ENCODE data around the gene RSPH1. TPM values are rescaled to one million over a fixed set of nuclear protein-coding genes. Genes with fewer than 3 reads are reported as not detected.
A peak's percentile ranks its signal among the peaks of the same experiment; 100 is the strongest.

Gene RSPH1
- total RNA-seq, 1 experiment from 2014 or later, result 1.5 TPM

DNA sequence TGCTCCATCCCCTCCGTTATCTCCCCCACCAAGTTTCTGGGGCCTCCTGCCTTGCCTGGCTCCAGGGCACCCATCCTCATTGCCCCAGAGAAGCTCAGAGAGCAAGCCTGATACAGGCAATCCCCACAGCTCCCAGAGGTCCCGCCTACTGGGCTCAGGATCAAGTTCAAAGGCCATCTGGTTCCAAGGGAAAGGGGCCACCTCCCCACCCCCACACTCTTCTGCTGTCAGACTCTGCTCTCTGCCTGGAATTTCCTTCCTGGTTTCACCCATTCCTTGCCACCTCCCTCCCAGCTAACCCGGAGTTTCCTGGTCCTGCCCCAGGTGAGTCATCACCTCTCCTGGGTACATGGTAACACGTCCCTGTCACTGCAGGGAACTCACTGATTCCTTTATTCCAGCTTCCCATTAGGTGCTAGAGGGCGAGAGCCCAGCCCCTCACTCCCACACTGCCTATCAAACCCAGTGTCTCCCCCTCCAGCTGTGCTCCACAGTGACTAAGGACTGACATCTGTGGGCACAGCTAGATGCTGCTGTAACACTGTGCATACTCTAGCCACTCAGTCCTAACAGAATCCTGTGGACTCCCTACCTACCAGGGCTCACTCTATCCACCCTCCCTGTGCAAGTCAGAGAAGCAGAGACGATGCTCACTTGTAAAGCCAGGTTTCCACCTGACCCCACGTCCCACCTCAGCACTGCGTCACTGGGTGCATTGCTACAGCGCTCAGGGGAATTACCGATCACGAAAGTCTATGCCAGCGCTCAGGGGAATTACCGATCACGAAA lies 21.8 kb downstream of the RSPH1 start:
- ChIA-PET POLR2A (interaction anchor here (0.6 kb wide), 1 partner anchor 10 kb away, joined by 3 read pairs; no protein-coding TSS in a partner anchor), CTCF (interaction anchor here (1.1 kb wide), 1 partner anchor 165 kb away, joined by 3 read pairs; no protein-coding TSS in a partner anchor), RAD21 (ENCODE audit: low non-redundant PET in 1 of 2, low total read pairs in 2 of 2, uncharacterized antibody in 2 of 2, unreplicated experiment in 2 of 2) (no interaction called here)
- Histone ChIP-seq H3K9me2 (ENCODE audit: insufficient read depth) (no peaks in the 10 kb centered on the region), H3K36me3 (ENCODE audit: control insufficient read depth in 1 of 2, insufficient read depth in 2 of 2, low read length in 2 of 2) (no peaks in the 10 kb centered on the region), H3K9ac (ENCODE audit: low read length) (peak overlapping the region; percentile 43), H3K9me3 (ENCODE audit: control insufficient read depth in 1 of 2, insufficient read depth in 1 of 2, low read depth in 1 of 2, low read length in 2 of 2) (no peaks in the 10 kb centered on the region), H3K4me1 (ENCODE audit: control insufficient read depth in 1 of 2, insufficient read depth in 2 of 2, low read length in 2 of 2) (peaks cover 12 to 19% of the 10 kb centered on the region in 2 experiments), H3K79me2 (ENCODE audit: insufficient read depth, low read length) (no peaks in the 10 kb centered on the region), H2AFZ (ENCODE audit: low read depth, low read length, poor library complexity, severe bottlenecking) (peak overlapping the region; percentile 66), H3K4me3 (replicated peaks in 1 of 2; ENCODE audit: low read depth in 1 of 2, low read length in 2 of 2) (peak overlapping the region in 1 of 2 experiments; percentile 41; a peak in 3 of 4 replicates), H4K20me1 (ENCODE audit: insufficient read depth) (no peaks in the 10 kb centered on the region), H3K4me2 (ENCODE audit: low read length) (peak overlapping the region; percentile 84), H3K27me3 (ENCODE audit: insufficient read depth, low read length) (no peaks in the 10 kb centered on the region), H3K27ac (ENCODE audit: low read depth, low read length) (peak overlapping the region; percentile 42)
- intact Hi-C loops (cut with micrococcal nuclease), result no loop called here
- ATAC-seq, result peak; percentile 97
- no TSS peak for BruUV-seq (replicated peaks)
- DNase-seq (ENCODE audit: low read depth, low spot score), result peak; percentile 65
- no peak; the same call in 1 of the 2 replicates for TF ChIP-seq RAD21 (IDR thresholded peaks at IDR 0.05; ENCODE audit: low read depth)
- TF ChIP-seq, protein P1, sequence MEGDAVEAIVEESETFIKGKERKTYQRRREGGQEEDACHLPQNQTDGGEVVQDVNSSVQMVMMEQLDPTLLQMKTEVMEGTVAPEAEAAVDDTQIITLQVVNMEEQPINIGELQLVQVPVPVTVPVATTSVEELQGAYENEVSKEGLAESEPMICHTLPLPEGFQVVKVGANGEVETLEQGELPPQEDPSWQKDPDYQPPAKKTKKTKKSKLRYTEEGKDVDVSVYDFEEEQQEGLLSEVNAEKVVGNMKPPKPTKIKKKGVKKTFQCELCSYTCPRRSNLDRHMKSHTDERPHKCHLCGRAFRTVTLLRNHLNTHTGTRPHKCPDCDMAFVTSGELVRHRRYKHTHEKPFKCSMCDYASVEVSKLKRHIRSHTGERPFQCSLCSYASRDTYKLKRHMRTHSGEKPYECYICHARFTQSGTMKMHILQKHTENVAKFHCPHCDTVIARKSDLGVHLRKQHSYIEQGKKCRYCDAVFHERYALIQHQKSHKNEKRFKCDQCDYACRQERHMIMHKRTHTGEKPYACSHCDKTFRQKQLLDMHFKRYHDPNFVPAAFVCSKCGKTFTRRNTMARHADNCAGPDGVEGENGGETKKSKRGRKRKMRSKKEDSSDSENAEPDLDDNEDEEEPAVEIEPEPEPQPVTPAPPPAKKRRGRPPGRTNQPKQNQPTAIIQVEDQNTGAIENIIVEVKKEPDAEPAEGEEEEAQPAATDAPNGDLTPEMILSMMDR (IDR thresholded peaks at IDR 0.05 in 2 of 3, conservative IDR thresholded peaks at IDR 0.05 in 1 of 3; ENCODE audit: borderline replicate concordance in 1 of 3, insufficient read depth in 1 of 3, low read depth in 2 of 3, low read length in 2 of 3), result no peak
- TF ChIP-seq YY1 (IDR thresholded peaks at IDR 0.05; ENCODE audit: extremely low read depth, insufficient replicate concordance, low read depth, low read length), result no peak
- TF ChIP-seq SP1 (IDR thresholded peaks at IDR 0.05; ENCODE audit: low read depth), result peak; percentile 78
- no peak for TF ChIP-seq ZBTB33 (IDR thresholded peaks at IDR 0.05; ENCODE audit: extremely low read depth, insufficient replicate concordance, low read length)
- TF ChIP-seq ATF3 (IDR thresholded peaks at IDR 0.05), result no peak
- peak; percentile 80 for TF ChIP-seq JUND (IDR thresholded peaks at IDR 0.05)
- TF ChIP-seq CBX3 (IDR thresholded peaks at IDR 0.05; ENCODE audit: low read depth), result peak; percentile 45; the same call in 1 of the 2 replicates
- TF ChIP-seq SRF (IDR thresholded peaks at IDR 0.05; ENCODE audit: low read depth), result no peak
- no peak for TF ChIP-seq EGR1 (IDR thresholded peaks at IDR 0.05; ENCODE audit: low read depth)
- TF ChIP-seq ELF1 (IDR thresholded peaks at IDR 0.05; ENCODE audit: borderline replicate concordance, low read depth), result peak; percentile 56
- TF ChIP-seq MAX (IDR thresholded peaks at IDR 0.05), result no peak; the same call in 1 of the 2 replicates
- TF ChIP-seq POLR2AphosphoS5 (IDR thresholded peaks at IDR 0.05; ENCODE audit: low read depth, low read length), result peak; percentile 54; the same call in 1 of the 2 replicates
- TF ChIP-seq FOSL1 (IDR thresholded peaks at IDR 0.05; ENCODE audit: low read depth), result peak; percentile 73
- no peak for TF ChIP-seq CEBPB (IDR thresholded peaks at IDR 0.05; ENCODE audit: low read depth)
- no peak for TF ChIP-seq ZNF274 (IDR thresholded peaks at IDR 0.05; ENCODE audit: low read depth, low read length)
- TF ChIP-seq EZH2 (IDR thresholded peaks at IDR 0.05), result no peak
- TF ChIP-seq SIN3A (IDR thresholded peaks at IDR 0.05; ENCODE audit: low read depth), result no peak
- TF ChIP-seq POLR2A (IDR thresholded peaks at IDR 0.05; ENCODE audit: borderline replicate concordance, extremely low read depth, insufficient read depth, insufficient read length), result no peak
- no peak for TF ChIP-seq TCF7L2 (IDR thresholded peaks at IDR 0.05; ENCODE audit: borderline replicate concordance, extremely low read depth, insufficient read depth, insufficient read length)
